GM18502 (cell line): Measurements from ENCODE around the gene FRMPD4.

ENCODE experiments used
- ATAC-seq: cut with Tn5 transposase; IDR thresholded peaks from one replicate; pipeline ENCODE4 v1.9.1; 2021; ENCODE audit warnings: mild to moderate bottlenecking; ENCODE audit not compliant: unreplicated experiment, poor library complexity

Gene FRMPD4

GRCh38 chrX:12292996-12293765 lies 154.9 kb downstream of the FRMPD4 start:
- ATAC-seq, result no peak

- ATAC-seq, result no peak
Measured at GRCh38 chrX:12297353-12297752, 159.1 kb downstream of the FRMPD4 start.

DNA sequence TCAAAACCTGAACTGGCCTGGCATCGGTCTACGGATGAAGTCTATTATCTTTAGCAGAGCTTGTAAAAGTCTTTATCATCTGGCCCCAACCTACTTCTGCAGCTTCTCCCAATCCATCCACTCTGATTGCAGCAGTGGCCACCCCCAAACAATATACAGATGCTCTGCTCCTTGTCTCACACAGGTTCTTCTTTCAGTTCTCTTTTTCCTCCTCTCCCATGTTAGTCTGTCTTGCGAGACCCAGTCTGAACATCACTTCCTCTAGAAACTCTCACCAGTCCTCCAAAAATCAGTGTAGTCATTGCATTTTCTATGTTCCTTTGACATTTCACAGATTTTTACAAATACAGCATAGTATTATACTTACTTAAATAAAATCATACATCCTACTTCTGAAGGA lies 163.0 kb downstream of the FRMPD4 start:
- no peak for ATAC-seq

DNA sequence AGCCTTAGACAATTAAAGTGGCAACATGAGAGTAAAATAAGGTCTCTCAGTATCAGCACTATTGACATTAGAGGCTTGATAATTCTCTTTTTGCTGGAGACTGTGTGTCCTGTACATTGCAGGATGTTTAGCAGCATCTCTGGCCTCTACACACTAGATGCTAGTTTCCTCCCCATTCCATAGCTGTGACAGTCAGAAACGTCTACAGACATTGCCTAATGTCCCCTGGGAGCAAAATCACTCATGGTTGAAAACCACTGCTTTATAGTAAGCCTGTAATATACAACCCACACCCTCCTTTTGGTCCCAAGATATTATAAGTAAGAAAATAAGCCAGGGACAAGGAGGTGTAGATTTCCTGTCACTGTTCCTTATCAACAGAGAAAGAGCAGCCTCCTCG lies 166.0 kb downstream of the FRMPD4 start:
- no peak for ATAC-seq

- no peak for ATAC-seq
Measured at GRCh38 chrX:12307961-12308360, 169.7 kb downstream of the FRMPD4 start.

DNA sequence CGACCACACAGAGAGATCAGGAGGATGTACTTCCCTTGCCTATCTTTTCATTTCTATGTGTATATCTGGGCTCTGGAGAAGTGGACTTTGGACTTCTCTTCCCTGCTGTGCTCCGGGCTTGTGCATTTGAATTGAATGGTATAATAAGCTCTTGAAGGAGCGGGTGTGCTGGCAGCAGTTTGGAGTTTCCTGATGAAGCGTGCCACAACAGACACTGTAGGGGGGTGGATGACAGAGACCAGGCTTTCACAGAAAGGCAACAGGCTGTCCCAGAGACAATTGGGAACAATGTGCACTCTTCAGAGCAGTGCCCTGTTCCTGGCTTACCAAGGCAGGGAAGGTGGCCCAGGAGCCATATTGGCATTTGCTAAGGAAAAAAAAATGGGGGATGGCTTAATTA lies 170.1 kb downstream of the FRMPD4 start:
- ATAC-seq, result no peak

DNA sequence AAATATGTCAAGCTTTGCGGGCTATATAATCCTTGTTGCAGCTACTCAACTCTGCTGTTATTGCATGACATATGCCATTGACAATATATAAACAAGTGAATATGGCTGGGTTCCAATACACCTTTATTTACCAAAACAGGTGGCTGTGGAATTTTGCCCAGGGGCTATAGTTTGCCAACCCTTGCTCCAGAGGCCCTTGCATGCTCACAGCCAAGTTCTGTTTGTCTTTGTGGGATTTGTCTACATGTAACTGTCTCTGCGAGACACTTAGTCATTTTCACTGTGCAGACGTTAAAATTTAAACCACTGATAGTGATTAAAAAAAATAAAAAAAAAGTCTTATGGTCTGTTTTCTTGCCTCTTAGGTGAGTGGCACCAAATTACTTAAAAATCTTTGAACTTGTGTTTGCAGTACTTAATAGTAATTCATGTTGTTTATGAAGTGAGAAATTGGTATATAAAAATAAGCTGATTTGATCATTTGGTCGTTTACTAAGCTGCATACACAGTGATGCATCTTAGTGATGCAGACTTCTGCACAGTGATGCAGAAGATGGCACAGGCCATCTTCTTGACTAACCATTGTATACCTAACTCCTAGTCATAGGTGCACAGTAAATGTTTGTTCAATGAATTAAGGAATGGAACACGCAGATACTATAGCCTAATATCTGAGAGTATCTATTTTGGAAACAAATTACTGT lies 170.9 kb downstream of the FRMPD4 start:
- ATAC-seq, result no peak

GRCh38 chrX:12309744-12310076 lies 171.4 kb downstream of the FRMPD4 start:
- ATAC-seq, result no peak

- no peak for ATAC-seq
Measured at GRCh38 chrX:12314651-12315050, 176.4 kb downstream of the FRMPD4 start.

DNA sequence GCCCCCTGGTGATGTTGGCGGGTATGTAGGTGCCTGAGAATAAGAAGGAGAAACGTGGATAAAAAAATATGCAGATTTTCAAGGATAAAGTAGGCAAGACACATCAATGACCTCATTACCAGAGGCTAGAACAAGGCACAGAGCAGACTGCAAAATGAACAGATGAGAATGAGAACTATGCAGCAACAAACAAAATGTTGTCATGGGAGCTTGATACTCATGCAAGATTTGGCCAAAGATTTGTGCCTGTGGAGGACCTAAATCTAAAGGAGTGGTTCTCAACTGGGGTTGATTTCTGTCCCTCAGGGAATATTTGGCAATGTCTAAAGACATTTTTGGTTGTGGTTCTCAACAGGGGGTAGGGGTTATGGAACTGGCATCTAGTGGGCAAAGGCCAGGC lies 177.3 kb downstream of the FRMPD4 start:
- ATAC-seq, result no peak

- ATAC-seq, result no peak
Measured at GRCh38 chrX:12319003-12319519, 180.8 kb downstream of the FRMPD4 start.

DNA sequence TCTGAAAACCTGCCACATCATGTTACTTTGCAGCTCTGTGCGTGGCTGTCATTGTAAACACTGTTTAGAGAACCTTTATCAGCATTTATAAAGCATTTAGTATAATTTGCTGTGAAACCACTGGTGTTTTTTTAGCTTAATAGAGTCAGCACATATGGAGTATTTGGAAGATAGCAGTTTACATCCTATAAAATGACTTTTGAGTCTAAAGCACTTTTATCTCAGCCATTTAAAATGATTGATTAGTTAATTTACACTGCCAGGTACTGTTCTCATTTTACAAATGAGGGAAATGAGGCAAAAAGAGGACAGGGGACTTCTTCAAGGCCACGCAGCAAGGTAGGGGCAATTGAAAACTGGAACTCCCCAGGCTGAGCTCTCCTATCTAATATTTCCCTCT lies 181.7 kb downstream of the FRMPD4 start:
- ATAC-seq, result no peak

GRCh38 chrX:12322031-12322430 lies 183.8 kb downstream of the FRMPD4 start:
- ATAC-seq, result no peak

DNA sequence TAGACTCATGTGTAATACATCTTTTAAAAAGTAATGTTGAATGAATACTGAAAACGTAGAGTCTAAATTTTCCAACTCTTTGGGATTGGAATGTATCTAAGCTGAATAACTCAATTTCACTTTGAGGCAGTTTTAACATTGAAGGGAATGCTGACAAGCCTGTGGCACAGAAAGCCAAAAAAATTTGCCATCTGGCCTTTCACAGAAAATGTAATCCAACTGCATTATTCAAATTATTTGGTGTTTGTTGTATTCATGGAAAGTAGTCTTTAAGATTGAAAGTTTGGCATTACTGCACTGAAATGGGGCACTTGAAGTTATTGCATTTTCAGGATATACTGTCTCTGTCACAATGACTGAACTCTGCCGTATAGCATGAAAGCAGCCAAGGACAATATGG lies 186.9 kb downstream of the FRMPD4 start:
- no peak for ATAC-seq

- no peak for ATAC-seq
Measured at GRCh38 chrX:12327836-12328235, 189.6 kb downstream of the FRMPD4 start.

- ATAC-seq, result no peak
Measured at GRCh38 chrX:12329476-12329875, 191.2 kb downstream of the FRMPD4 start.

DNA sequence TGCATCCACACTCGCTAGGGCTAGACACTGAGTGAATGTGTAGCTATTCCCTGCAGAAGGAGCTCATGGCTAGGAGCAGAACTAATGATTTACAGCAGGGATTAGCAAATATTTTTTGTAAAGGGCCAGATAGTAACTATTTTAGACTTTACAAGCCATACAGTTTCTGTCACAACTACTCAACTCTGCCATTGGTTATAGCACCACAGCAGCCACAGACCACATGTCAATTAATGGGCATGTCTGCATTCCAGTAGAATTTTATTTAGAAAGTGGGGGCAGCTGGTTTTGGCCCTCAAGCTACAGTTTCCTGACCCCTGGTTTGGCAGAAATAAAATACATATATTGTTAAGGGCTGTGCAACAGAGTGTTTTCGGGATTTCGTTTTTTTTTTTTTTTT lies 192.6 kb downstream of the FRMPD4 start:
- ATAC-seq, result no peak

GRCh38 chrX:12332786-12333347 lies 194.6 kb downstream of the FRMPD4 start:
- ATAC-seq, result no peak

- ATAC-seq, result no peak
Measured at GRCh38 chrX:12339921-12340320, 201.6 kb downstream of the FRMPD4 start.

GRCh38 chrX:12344954-12345353 lies 206.7 kb downstream of the FRMPD4 start:
- ATAC-seq, result no peak

GRCh38 chrX:12349201-12349600 lies 210.9 kb downstream of the FRMPD4 start:
- no peak for ATAC-seq

DNA sequence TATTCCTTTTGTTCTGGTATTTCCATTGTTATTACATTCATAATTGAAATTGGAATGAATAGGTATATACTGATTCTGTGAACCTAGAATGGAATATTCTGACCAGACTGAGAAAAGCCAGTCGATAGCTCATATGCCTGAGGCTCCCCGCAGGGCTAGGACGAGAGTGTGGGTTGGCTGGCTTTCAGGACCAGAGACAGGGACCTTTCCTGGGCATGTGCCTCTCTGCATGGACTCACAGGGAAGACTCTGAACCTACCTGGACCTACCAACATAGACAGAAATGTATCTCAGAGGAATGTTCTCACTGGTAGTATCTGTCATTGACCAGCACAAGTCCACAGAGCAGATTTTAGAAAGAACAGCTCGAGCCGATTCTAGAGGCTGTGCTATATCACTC lies 214.6 kb downstream of the FRMPD4 start:
- ATAC-seq, result no peak
